ENCODE results near the gene SLC5A11.

DNA sequence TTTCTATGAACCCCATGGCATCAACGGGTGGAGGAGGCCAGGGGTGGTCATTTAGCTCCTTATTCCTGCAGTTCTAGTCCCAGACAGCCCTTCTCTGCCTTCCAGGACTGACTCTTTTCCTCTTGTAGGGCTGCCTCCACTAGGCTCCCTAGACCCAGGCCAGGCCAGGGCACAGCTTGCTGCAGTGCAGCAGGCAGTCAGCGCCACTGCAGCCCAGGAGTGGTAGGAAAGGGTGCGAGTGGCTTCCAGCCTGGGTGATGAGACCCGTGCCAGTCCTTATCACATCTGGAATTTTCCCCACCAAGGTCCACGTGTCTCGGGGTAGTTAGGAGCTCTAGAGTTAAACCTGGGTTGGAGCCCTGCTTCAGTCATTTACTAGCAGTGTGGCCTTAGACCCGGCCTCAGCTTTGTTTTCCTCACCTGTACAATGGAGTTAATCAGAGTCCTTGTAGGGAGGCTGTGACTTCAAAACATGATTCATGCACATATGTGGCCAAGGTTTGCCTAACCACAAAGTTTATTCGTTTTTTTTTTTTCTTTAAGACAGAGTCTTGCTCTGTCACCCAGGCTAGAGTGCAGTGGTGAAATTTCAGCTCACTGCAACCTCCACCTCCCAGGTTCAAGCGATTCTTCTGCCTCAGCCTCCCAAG is 4.7 kb downstream of the SLC5A11 start:
- TF ChIP-seq CTCF (IDR thresholded peaks at IDR 0.05; ENCODE audit: poor library complexity) (no peak), EZH2 (IDR thresholded peaks at IDR 0.05; ENCODE audit: borderline replicate concordance) (no peak)

All from hepatocyte (in vitro differentiated cells).